WTC11 (cell line): Measurements from ENCODE around the gene COL16A1. TPM values are rescaled to one million over a fixed set of nuclear protein-coding genes. Genes with fewer than 3 reads are reported as not detected.

Experiments
- ATAC-seq: fragments of 200-7000 bp; cut with Tn5 transposase; 2 replicates; pipeline ENCODE4 v1.10.0; 2021; ENCODE audit warnings: mild to moderate bottlenecking, moderate library complexity
- CTCF ChIA-PET: fragments of 300-600 bp; sonication (Branson Sonifier 250); formaldehyde crosslinking; loops from one replicate; lab custom pipeline; 2021; ENCODE audit warnings: antibody characterized with exemption; lab: Charles Lee
- POLR2A ChIA-PET: fragments of 350-600 bp; sonication (Branson Sonifier 250); formaldehyde crosslinking; loops from one replicate; lab custom pipeline; 2021; ENCODE audit warnings: antibody characterized with exemption; lab: Charles Lee
- DNase-seq: peaks from one replicate; pipeline ENCODE4 v3.0.0; 2021; ENCODE audit warnings: low spot score
- H3K27ac Mint-ChIP-seq: 2 replicates; pipeline ENCODE4 v1.8.0; 2021; ENCODE audit warnings: mixed read lengths
- H3K27me3 Mint-ChIP-seq: 2 replicates; pipeline ENCODE4 v1.8.0; 2021; ENCODE audit warnings: low read depth, mild to moderate bottlenecking, moderate library complexity, mixed read lengths
- H3K36me3 Mint-ChIP-seq: 2 replicates; pipeline ENCODE4 v1.8.0; 2021; ENCODE audit warnings: mixed read lengths
- H3K4me1 Mint-ChIP-seq: 2 replicates; pipeline ENCODE4 v1.8.0; 2022; ENCODE audit warnings: mixed read lengths
- H3K4me3 Mint-ChIP-seq: 2 replicates; pipeline ENCODE4 v1.8.0; 2021; ENCODE audit warnings: mild to moderate bottlenecking, moderate library complexity, mixed read lengths
- H3K9me3 Mint-ChIP-seq: 2 replicates; pipeline ENCODE4 v1.8.0; 2021; ENCODE audit warnings: mixed read lengths
- ARID4B ChIP-seq: sonication (generic); formaldehyde crosslinking; IDR thresholded peaks from 2 replicates; pipeline ENCODE4 v1.8.0; 2023; ENCODE audit warnings: missing genetic modification reagents, mild to moderate bottlenecking, borderline replicate concordance
- E2F1 ChIP-seq: sonication (generic); formaldehyde crosslinking; IDR thresholded peaks from 2 replicates; pipeline ENCODE4 v1.8.0; 2022; ENCODE audit warnings: mild to moderate bottlenecking, missing genetic modification reagents
- MXD4 ChIP-seq: fragments of 250-450 bp; sonication (Bioruptor Pico); IDR thresholded peaks from 2 replicates; pipeline ENCODE4 v1.8.0; 2021; ENCODE audit warnings: mild to moderate bottlenecking, moderate library complexity, borderline replicate concordance
- NFYB ChIP-seq: sonication (generic); formaldehyde crosslinking; conservative IDR thresholded peaks from 2 replicates; pipeline ENCODE4 v1.8.0; 2022; ENCODE audit warnings: low read depth, missing genetic modification reagents
- NR2C2 ChIP-seq: sonication (generic); formaldehyde crosslinking; IDR thresholded peaks from 2 replicates; pipeline ENCODE4 v1.8.0; 2022; ENCODE audit warnings: mild to moderate bottlenecking, missing genetic modification reagents
- PRDM15 ChIP-seq: sonication (generic); formaldehyde crosslinking; IDR thresholded peaks from 2 replicates; pipeline ENCODE4 v1.8.0; 2022; ENCODE audit warnings: missing genetic modification reagents
- SP1 ChIP-seq: sonication (generic); formaldehyde crosslinking; conservative IDR thresholded peaks from 2 replicates; pipeline ENCODE4 v1.8.1; 2022; ENCODE audit warnings: missing genetic modification reagents
- ZNF121 ChIP-seq: sonication (generic); formaldehyde crosslinking; IDR thresholded peaks from 2 replicates; pipeline ENCODE4 v1.8.0; 2023; ENCODE audit warnings: missing genetic modification reagents
- ZNF281 ChIP-seq: sonication (generic); formaldehyde crosslinking; IDR thresholded peaks from 2 replicates; pipeline ENCODE4 v1.8.0; 2023; ENCODE audit warnings: mild to moderate bottlenecking, missing genetic modification reagents
- ZNF532 ChIP-seq: fragments of 250-450 bp; sonication (Bioruptor Pico); IDR thresholded peaks from 2 replicates; pipeline ENCODE4 v1.9.0; 2021; ENCODE audit warnings: mild to moderate bottlenecking, borderline replicate concordance
- ZNF671 ChIP-seq: fragments of 250-450 bp; sonication (Bioruptor Pico); IDR thresholded peaks from 2 replicates; pipeline ENCODE4 v1.8.0; 2021; ENCODE audit warnings: mild to moderate bottlenecking
- total RNA-seq: library from RNA; stranded (reverse); gene quantifications from 3 replicates; pipeline ENCODE4 v1.2.3, GENCODE V29; 2021

Gene COL16A1
- total RNA-seq, 1 experiment from 2014 or later, result 8.8 TPM

GRCh38 chr1:31644560-31645273 lies 59.1 kb downstream of the COL16A1 start, which contains the start of gene PEF1 (continued):
- no peak for TF ChIP-seq ZNF281 (CRISPR knock-in tag)
- peak; percentile 88 for TF ChIP-seq NFYB
- peak; percentile 86 for TF ChIP-seq SP1 (CRISPR knock-in tag)
- no peak; the same call in none of the 2 replicates for TF ChIP-seq ARID4B
- no peak for TF ChIP-seq PRDM15 (CRISPR knock-in tag)
- 0 out of 2 replicates have a peak, but pooled peaks have one; percentile 18 for TF ChIP-seq ZNF121 (CRISPR knock-in tag)

GRCh38 chr1:31643976-31644559 lies 59.7 kb downstream of the COL16A1 start:
- Mint-ChIP-seq H3K4me3 (peak overlapping the region; percentile 94), H3K36me3 (no peaks in the 10 kb centered on the region)
- DNase-seq, result no peak
- ATAC-seq, result no peak
- POLR2A ChIA-PET, result interaction anchor here (0.7 kb wide), 1 partner anchor 26 kb away, joined by 3 read pairs; no protein-coding TSS in a partner anchor
- TF ChIP-seq ZNF671 (CRISPR knock-in tag) (peak; percentile 26; the same call in 1 of the 2 replicates), MXD4 (CRISPR knock-in tag) (no peak)
- TF ChIP-seq, all 79 proteins: peak for 1
- H3K27me3 Mint-ChIP-seq, result no peaks in the 10 kb centered on the region; the same call in 1 of the 2 replicates
- CTCF ChIA-PET, result interaction anchor here (0.9 to 3.8 kb wide), 13 partner anchors 11 to 171 kb away, joined by 3 to 31 read pairs (median 8); partner anchors contain the start of gene SPOCD1
- no peaks in the 10 kb centered on the region; the same call in 1 of the 2 replicates for H3K9me3 Mint-ChIP-seq
- peak overlapping the region; percentile 100 for H3K27ac Mint-ChIP-seq
- H3K4me1 Mint-ChIP-seq, result peaks cover 19% of the 10 kb centered on the region

GRCh38 chr1:31642897-31643296 lies 60.9 kb downstream of the COL16A1 start:
- H3K27ac Mint-ChIP-seq, result peak overlapping the region; percentile 33; the same call in 1 of the 2 replicates
- no peaks in the 10 kb centered on the region; the same call in 1 of the 2 replicates for H3K9me3 Mint-ChIP-seq
- POLR2A ChIA-PET, result no interaction called here
- H3K4me1 Mint-ChIP-seq, result peaks cover 19% of the 10 kb centered on the region
- CTCF ChIA-PET, result interaction anchor here (0.7 to 6.0 kb wide), 8 partner anchors 10 to 146 kb away, joined by 3 to 31 read pairs (median 6); no protein-coding TSS in a partner anchor
- no peaks in the 10 kb centered on the region for H3K36me3 Mint-ChIP-seq
- H3K4me3 Mint-ChIP-seq, result peak overlapping the region; percentile 12; the same call in 1 of the 2 replicates
- H3K27me3 Mint-ChIP-seq, result no peaks in the 10 kb centered on the region; the same call in 1 of the 2 replicates
- ATAC-seq, result no peak
- no peak for DNase-seq
- TF ChIP-seq NR2C2 (CRISPR knock-in tag) (no peak), E2F1 (CRISPR knock-in tag) (no peak), ZNF532 (CRISPR knock-in tag) (no peak)
